ENCODE measurements around the gene THY1. TPM values are rescaled to one million over a fixed set of nuclear protein-coding genes. Genes with fewer than 3 reads are reported as not detected.

THY1 gene
- total RNA-seq, 1 donor from 2014 or later: 37.3 TPM

Other genes with a start within 250 kb of the THY1 start
- 0.48 and 0.57 TPM in 2 replicates for gene NHERF4, start 237.7 kb downstream of the THY1 start, total RNA-seq
- gene CBL, start 216.8 kb downstream of the THY1 start, total RNA-seq: 38.6 and 39.6 TPM in 2 replicates
- gene MCAM, start 106.0 kb downstream of the THY1 start, total RNA-seq: 6.0 and 7.2 TPM in 2 replicates
- 29.9 and 32.6 TPM in 2 replicates for gene RNF26, start 88.6 kb downstream of the THY1 start, total RNA-seq
- gene C1QTNF5, start 82.3 kb downstream of the THY1 start, total RNA-seq: not detected in 2 replicates
- gene MFRP, start 76.5 kb downstream of the THY1 start, total RNA-seq: not detected in 2 replicates
- 1.0 and 1.1 TPM in 2 replicates for gene USP2, start 41.5 kb downstream of the THY1 start, total RNA-seq